Kidney glomerular epithelial cell (primary cell): ENCODE measurements around the gene AGBL3.
A peak's percentile ranks its signal among the peaks of the same experiment; 100 is the strongest.
"Not testable (repeated sequence)": the region's sequence is repeated elsewhere in the genome, so short reads cannot be mapped to it uniquely, and the experiment has no call there.

Experiments used
- DNase-seq: peaks from one replicate; lab custom pipeline; 2025; lab: John Stamatoyannopoulos, UW

The AGBL3 gene

DNA sequence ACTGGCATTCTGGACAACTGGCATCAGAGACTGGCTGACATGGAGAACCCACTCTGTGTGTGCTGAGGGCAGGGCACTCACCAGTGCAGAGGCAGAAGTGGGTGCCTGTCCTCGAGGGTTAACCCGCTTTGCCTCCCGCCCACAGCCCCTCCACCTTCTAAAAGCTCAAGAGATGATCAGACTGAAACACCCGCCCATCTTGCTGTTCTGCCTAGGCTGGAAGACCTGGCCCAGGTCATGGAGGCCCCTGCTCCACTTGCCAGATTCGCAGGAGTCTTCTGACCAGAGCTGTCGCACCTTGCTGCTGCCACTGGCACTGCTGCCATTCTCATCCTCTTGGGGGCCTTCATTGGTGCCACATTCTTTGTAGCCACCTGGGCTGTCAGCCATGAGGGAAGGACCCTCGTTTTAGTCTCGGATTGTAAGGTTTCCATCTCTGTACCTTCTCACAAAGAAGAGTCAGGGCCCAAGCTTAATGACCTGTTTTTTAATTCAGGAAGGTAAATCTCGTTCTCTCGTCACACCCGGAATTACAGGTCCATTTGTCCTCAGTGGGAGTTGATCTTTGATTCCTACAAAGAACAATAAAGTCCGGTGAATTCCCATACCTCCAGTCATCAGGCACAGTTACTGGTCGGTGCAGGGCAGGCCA is 182.3 kb downstream of the AGBL3 start:
- DNase-seq = no peak

DNA sequence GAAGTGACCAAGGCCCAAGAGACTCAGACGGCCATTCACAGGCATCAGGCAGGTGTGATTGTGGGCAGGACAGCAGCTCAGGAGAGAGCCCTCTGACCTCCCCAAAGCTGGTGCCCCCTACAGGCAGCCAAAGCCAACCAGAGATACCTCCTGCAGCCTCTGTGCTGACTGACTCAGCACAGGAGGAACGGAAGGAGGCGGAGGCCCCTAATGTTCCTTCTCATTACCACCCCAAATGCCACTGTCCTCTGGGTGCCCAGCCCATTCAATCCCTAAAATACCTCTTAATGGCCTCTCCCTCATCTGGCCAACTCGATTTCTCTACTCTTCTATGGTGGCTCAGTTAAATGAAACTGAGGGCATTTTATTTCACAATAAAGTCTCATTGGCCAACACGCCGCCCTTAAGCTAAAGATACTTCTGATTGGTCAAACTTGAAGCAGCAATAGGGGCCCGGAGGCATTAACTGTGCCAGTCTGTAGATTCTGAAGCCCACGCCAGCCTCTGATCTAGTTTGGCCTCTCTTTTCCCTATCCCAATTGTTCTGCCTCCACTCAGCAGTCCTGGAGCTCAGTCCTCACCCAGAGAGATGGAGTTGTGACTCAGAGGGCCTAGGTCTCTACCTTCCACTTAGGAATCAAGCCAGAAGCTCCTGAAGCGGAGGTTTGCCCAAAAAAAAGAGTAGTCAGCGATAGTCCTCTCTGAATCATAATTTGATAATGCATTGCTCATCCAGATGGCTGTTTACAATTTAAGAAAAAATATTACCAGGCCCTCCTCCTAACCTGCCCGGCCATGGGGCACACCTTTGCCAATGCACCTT is 183.0 kb downstream of the AGBL3 start:
- DNase-seq = peak; percentile 42

DNA sequence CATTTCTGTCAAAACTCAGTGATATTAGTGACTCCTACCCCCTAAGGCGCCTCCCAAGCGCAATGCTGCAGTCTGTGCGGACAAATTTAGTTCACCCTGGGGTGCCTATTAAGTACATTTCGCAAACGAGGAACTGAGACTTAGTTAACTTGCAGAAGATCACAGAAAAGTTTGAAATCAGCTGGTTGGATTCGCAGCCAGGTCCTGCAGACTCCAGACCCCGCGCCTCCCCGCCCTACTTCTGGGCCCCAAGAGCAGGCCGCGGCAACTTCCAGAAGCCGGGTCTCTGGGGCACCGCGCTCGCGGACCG is 183.6 kb downstream of the AGBL3 start:
- no peak for DNase-seq

DNA sequence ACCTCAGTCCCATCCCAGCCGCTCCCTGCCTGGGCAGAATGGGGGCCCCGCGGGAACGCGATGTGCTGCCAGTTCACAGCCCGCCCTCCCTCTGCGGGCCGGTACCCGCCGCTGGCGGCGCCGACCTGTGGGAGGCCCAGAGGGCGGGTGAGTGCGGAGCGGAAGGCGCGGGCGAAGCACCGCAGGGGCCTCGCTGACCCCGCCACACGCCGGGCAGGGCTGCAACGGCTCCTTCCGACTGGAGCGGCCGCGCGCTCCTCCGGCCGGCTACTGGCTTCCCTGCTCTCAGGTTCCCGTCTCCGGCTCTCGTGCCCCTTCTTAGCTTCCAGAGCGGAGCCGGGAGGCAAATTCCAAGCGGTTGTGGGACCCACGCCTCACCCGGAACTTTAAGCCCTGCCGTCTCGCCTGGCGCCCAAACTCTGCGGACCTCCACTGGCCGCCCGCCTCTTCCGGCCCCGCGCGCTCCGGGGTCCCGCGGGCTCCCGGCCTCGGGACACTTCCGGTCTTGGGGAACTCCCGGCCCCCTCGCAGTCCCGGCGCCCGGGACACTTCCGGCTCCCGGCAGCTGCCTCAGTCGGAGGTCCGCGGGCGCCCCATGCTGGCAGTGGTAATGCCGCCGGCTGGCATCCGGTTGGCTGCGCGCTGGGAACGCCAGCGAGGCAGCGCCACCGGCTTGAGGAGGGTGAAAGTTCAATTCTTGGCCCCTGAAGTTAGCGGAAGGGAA is 184.1 kb downstream of the AGBL3 start, which contains the start of gene CYREN:
TSS of gene CYREN (minus strand) at position 434 of the 724 bp plus-strand sequence. CDS start 1,785 bp downstream, outside the sequence.
- peak; percentile 87 for DNase-seq

DNA sequence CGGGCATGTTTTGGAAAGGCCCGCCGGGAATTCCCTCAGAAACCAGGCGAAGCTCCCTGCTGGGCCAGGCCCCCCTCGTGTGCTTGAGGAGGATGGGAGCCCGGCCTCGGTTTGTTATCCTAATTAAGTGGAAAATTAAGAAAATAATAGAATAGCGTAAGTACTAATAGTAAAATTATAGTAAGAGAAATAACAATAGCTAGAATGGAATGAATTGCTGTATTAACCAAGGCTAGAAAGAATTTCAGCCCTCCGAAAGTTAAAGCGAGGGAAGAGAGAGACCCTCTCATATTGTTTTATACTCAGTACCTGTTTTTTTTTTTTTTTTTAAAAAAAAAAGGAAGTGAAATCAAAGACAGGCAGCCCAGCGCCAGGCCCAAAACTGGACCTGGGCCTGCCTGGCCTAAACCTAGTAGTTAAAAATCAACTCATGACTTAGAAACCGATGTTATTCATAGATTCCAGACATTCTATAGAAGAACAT is 184.7 kb downstream of the AGBL3 start:
- not testable (repeated sequence) for DNase-seq

DNA sequence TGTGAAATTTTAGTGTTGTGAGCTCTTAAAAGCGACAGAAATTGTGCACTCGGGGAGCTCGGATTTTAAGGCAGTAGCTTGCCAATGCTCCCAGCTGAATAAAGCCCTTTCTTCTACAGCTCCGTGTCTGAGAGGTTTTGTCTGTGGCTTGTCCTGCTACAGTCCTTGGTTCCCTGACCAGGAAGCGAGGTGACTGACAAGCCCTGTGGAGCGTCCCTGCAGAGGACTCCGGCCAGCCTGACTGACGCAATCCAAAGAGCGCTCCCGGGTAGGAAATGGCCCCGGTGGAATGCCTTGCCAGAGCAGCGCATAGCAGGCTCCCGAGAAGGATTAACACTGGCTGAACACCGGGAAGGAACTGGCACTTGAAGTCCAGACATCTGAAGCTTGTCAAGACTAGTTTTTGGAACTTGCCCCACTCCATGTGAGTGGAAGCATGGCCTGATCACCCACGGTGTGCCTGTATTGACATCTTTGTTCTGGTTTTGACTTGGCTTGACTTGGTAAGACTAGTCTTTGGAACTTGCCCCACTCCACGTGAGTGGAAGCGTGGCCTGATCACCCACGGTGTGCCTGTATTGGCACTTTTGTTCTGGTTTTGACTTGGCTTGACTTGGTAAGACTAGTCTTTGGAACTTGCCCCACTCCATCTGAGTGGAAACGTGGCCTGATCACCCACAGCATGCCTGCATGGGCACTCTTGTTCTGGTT is 185.4 kb downstream of the AGBL3 start:
- DNase-seq = peak; percentile 69

DNA sequence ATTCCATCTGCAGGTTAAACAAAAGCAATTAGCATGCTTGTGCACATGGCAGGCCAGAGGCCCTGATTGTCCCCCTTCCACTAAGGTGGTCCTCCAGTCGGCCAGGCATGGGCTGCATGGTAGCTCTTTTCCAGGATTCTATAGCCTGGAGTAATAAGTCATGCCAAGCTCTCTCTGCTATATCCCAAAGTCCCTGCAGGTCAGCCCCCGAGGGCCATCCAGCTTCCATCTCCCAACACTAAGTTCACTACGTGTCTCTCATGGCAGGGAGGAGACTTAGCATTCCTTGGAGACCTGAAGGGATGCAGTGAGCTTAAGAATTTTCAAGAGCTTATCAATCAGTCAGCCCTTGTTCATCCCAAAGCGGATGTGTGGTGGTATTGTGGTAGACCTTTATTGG is 187.6 kb downstream of the AGBL3 start:
- DNase-seq = not testable (repeated sequence)

DNA sequence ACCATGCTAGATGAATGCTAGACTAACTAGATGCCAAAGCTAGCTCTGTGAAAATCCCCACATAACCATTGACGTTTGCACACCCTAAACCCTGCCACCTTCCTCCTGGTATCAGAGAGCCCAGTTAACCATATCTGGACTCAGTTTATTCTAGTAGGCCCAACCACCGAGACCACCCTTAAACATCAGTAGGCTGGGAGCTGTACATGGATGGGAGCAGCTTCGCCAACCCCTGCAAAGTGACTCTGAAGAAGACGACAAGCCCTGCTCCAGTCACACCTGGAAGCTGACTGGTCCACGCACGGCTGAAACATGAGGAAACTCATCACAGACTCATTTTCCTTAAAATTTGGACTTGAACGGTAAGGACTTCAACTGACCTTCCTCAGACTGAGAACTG is 188.6 kb downstream of the AGBL3 start:
- no peak for DNase-seq

DNA sequence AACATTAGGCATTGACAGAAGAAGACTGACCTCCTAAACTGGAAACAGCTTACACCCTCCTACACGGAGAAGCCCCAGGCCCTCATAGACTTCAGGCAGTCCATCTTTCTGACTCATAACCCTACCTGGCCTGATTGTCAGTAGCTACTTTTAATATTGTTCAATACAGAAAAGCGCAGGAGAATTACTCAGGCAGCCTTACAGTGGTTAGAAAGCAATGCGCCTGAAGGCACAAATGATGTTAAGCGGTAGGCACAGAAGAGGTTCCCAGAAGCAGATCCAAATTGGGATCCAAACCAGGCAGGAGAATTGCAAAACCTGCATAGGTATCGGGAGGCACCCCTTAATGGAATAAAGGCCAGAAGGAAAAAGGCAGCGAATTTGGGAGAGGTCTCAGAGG is 189.6 kb downstream of the AGBL3 start:
- DNase-seq = no peak

DNA sequence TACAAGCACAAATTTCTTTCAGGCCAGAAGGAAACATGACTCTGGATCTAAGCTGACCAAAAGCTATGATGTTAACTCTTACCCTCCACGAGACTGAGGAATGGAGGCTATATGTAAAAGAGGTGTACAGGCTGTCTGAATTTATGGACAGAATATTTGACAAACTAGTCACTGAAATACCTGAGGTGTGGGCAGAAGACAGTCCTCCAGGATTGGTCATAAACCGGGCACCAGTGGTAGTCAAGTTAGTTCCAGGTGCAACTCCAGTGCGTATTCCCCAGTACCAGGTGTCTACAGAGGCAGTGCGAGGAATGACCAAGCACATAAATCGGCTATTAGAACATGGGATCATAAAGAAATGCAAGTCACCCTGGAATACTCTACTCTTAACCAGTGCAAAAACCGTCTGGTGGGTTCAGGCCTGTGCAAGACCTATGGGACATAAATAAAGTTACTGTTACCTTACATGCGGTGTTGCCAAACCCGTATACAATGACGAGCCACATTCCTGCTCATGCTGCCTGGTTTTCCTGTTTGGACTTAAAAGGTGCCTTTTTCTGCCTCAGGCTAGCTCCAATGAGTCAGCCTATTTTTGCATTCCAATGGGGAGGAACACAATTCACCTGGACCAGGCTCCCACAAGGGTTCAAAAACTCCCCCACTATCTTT is 190.9 kb downstream of the AGBL3 start:
- peak; percentile 36 for DNase-seq

DNA sequence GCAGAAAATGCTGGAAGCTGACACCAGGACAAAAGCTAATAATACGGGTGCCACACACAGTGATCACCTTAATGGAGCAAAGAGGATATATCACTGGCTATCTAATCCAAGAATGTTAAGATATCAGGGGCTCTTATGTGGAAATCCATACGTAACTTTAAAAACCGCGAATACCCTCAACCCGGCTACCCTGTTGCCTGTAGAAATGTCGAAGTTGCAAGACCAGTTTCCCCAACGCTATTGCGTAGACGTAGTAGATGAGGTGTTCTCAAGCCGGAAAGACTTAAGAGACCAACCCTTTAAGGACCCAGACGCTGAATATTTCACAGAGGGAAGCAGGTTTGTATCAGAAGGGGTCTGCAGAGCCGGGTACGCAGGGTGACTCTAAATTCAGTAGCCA is 192.1 kb downstream of the AGBL3 start:
- no peak for DNase-seq

DNA sequence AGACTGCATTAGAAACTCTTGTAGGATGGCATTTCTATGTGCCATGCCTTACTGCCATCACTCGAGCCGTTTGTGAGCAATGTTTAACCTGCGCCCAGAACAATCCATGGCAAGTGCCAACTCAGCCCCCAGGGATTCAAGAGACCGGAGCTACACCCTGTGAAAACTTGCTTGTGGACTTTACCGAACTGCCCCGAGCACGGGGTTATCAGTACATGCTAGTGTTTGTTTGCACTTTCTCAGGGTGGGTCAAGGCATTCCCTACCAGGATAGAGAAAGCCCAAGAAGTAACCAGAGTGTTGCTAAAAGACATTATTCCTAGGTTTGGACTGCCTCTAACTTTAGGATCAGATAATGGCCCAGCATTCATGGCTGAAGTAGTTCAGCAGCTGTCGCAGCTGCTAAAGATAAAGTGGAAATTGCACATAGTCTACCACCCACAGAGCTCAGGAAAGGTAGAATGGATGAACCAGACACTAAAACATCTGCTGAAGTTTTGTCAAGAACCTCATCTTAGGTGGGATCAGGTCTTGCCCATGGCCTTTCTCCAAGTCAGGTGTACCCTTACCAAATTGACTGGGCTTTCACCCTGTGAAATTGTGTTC is 193.1 kb downstream of the AGBL3 start:
- no peak for DNase-seq

DNA sequence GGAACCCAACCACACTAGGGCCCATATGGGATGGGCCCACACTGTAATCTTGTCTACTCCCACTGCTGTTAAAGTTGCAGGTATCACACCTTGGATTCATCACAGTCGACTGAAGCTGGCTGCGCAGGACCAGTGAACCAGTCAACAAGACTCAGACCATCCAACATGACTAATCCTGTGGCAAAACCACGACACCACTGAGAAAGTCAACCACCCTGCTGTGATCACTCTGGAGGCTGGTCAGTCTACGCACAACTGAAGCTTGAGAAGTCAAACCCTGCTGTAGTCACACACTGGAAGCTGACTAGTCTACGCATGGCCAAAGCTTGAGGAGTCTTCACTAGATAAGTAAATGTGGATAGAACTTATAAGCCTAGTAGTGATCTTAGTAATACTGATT is 193.8 kb downstream of the AGBL3 start:
- peak; percentile 17 for DNase-seq

DNA sequence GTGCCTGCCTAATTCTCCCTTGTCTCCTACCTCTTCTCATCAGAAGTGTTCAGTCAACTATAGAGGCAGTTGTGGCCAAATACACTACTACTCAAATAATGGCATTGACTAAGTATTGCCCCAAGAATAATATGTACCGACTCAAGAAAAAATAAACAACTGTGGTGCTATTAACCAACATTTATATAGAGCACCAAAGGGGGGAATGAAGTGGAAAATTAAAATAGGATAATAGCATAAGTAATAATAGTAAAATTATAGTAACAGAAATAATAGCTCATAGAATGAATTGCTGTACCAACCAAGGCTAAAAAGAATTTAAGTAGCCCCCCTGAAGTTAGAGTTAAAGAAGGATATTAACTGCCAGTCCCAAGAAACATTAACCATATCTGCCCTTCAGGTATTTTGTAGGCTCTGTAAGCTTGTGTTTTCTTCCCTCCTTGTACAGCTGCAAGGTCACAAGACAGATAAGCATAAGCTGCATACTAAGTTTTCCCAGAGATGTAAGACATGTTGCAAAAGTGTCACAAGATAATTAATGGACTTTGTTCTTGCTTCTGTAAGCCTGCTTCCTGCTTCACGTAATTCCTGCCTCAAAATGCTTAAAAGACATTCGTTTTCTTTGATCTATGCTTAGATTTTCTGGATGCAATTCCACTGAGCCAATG is 195.1 kb downstream of the AGBL3 start:
- no peak for DNase-seq

DNA sequence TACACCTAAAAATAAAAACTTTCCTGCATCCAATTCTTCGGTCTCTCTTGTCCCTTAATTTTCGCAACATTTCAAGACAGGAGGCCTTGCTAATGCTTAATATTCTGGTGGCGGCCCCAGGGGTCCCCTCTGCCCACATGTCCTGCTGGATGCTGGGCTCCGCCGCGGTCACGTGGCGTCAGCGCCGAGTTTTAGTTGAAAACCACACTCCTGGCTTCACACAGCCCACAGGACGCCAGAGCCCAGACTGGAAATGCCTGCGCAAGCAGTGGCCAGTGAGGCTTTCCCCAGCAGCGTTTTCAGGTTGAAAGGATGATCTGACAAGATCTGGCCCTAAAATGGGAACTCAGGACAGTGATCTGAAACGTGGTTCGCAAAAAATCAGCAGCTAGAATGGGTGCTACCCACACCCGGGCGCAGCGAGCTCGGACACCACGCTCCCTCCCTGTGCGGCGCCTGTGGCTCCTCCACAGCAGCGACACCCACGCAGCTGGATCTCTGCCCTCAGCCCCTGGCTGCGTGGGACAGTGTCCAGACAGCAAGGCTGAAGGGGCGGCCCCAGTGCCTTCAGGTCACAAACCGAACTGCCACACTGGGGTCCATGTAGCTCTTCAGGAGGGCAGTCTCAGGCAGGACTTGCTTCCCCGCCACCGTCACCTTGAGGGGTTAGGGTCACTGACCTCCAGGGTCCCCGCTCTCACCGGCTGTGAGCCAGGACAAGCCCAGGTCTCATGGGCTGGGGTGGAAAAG is 195.8 kb downstream of the AGBL3 start:
- no peak for DNase-seq

DNA sequence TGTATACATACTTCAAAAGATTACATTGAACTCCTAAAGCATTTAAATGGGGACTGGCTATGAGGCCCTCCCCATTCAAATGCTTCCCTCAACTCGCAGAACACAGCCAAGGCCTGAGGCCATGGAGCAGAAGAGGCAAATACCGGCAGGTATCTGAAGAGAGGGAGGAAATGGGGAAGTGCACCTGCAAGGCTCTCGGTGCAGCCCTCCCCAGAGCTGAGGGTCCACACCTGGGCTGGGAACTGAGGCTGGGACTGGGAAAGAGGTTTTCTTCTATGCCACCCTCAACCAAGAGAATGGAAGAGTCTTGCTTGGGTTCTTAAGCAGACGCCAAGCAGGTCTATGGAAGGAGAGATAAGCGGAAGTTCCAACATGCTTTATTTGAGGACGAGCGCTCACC is 197.2 kb downstream of the AGBL3 start:
- no peak for DNase-seq

DNA sequence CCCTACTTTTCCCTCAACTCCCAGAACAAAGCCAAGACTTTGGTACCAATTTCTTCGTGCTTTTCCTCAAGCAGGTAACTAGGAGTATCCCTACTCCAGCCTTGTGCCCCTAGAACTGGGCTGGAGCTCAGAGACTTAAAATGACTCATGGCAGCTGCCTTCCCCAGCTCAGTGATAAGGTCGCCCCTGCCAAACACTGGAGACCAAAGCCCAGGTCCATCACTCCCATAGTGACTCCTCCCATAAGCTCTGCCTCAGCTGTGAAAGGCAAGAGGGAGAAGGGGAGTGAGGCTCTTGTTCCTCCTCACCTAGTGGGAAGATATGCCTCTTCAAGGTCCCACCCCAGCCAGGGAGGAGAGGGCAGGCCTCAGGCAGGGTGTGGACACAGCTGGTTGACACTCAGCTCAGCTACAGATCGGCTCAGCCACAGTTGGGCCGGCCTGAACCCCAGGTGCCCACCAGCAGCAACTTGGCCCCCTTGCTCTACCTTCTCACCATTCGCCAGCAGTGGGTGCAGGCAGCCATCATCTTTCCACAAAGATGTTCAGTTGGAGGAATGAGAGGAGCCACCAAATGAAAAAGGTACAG is 198.0 kb downstream of the AGBL3 start:
- no peak for DNase-seq
